Adipocyte (in vitro differentiated cells): ENCODE data around the gene FAM13B.
"Not testable (repeated sequence)": the region's sequence is repeated elsewhere in the genome, so short reads cannot be mapped to it uniquely, and the experiment has no call there.

Source experiments
- DNase-seq: peaks from one replicate; pipeline ENCODE4 v3.0.0-alpha.2; 2015; ENCODE audit warnings: low read depth
- H3K27me3 ChIP-seq: replicated peaks from 2 replicates; pipeline ENCODE4 v1.7.0; 2013; ENCODE audit warnings: mild to moderate bottlenecking, low read length, moderate library complexity; ENCODE audit not compliant: control insufficient read depth, insufficient read depth
- H3K36me3 ChIP-seq: 2 replicates; pipeline ENCODE4 v1.7.0; 2013; ENCODE audit warnings: low read length, mild to moderate bottlenecking, moderate library complexity; ENCODE audit not compliant: control insufficient read depth, insufficient read depth, severe bottlenecking
- H3K4me1 ChIP-seq: 2 replicates; pipeline ENCODE4 v1.7.0; 2013; ENCODE audit warnings: mild to moderate bottlenecking, low read length, moderate library complexity; ENCODE audit not compliant: control insufficient read depth, insufficient read depth
- H3K4me3 ChIP-seq: 2 replicates; pipeline ENCODE4 v1.7.0; 2013; ENCODE audit warnings: mild to moderate bottlenecking, low read length, moderate library complexity
- H3K9ac ChIP-seq: 2 replicates; pipeline ENCODE4 v1.7.0; 2013; ENCODE audit warnings: mild to moderate bottlenecking, low read length, moderate library complexity
- H3K9me3 ChIP-seq: 2 replicates; pipeline ENCODE4 v1.7.0; 2013; ENCODE audit warnings: mild to moderate bottlenecking, low read length, moderate library complexity; ENCODE audit not compliant: control insufficient read depth

The FAM13B gene

DNA sequence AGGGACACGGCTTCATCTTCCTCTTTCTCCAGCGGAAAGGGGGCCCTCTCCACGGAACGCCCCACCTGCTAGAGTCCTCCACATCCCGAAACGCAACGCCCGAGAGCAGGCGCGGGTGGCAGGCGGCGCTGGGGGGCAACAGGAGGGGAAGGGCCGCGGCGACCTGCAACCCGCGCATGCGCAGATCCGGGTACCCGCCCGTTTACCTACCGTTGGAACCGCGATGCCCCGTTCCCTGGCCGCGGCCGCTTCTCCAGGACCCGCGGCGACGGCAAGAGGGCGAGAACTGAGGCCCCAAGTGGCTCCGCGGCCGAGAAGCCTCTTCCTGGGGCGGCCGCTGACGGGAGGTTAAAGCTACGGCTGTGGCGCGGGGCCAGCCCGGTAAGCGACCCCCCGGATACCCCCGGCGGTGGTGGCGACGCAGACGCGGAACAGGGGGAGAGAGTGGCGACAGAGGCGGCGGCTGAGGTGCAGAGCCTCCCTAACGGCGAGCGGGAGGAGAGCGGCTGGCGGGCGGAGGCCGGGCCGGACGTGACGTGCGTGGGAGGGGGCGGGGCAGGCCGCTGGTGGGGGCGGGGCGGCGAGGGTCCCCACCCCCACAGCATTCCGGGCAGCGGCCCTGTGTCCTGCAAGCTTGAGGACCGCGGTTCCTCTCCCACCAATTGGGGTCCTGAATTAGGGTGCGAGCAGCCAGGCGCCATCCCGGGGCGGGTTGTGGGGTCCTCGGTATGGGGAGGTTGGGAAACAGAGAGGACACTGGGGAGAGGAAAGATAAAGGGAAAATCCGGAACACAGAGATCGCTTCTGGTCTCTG is at the start of gene FAM13B:
Gene FAM13B (minus strand): TSS at position 508 of the 814 bp plus-strand sequence. CDS start 13,968 bp downstream, outside the sequence.
- Histone ChIP-seq H3K9ac (peak within 1 kb of the TSS; percentile 97), H3K27me3 (no peaks in the 10 kb centered on the region), H3K9me3 (no peaks in the 10 kb centered on the region), H3K4me1 (peaks cover 36% of the 10 kb centered on the region), H3K36me3 (no peaks in the 10 kb centered on the region), H3K4me3 (peak within 1 kb of the TSS; percentile 92)
- peak; percentile 87 for DNase-seq

DNA sequence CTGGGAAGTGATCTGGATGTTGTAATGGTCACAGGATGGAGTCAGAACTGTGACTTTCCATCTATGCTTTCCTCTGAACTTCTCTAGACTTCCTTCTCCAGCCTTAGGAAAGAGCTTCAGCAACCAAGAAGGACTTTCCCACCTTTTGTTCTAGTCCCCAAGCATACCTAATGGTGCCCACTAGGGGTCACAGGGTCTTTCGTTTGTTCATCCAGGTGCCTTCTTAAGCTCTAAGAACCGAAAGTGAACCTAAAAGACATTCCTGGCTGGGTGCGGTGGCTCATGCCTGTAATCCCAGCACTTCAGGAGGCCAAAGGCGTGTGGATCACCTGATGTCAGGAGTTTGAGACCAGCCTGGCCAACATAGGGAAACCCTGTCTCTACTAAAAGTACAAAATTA is 49.2 kb upstream of the FAM13B start:
- Histone ChIP-seq H3K27me3 (no peaks in the 10 kb centered on the region), H3K9me3 (no peaks in the 10 kb centered on the region), H3K4me3 (no peak overlapping the region), H3K9ac (no peak overlapping the region), H3K4me1 (no peaks in the 10 kb centered on the region), H3K36me3 (no peaks in the 10 kb centered on the region)
- DNase-seq: no peak

DNA sequence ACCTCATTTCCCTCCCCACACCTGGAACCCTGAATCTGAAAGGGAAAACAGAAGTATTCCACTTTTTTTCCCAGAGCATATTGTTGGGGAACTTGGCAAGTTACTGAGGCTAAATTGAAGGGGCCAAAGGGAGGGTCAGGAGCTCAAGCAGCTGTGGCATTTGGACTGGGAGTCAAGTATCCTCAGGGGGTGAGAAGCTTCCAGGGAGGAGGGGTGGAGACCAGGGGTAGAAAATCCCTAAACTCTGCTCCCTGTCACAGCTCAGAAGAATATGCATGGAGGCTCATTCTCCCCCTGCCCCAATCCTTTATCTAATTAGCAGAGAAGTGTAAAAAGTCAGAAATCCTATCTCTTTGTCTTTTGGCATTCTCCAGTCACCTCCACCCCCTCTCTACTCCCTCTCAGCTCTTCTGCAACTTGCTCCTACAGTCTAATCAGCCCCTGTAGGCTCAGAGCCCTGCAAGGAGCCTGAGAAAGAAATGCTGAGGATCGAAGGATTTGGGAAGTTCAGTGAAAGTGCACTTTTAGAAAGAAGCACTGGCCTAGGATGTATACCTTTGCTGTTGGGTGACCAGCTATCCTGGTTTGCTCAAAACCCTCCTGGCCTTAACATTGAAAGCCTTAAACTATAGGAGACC is 45.2 kb upstream of the FAM13B start:
- H3K4me3 ChIP-seq: no peak overlapping the region
- no peaks in the 10 kb centered on the region for H3K9me3 ChIP-seq
- no peak overlapping the region for H3K9ac ChIP-seq
- H3K27me3 ChIP-seq: no peaks in the 10 kb centered on the region
- H3K4me1 ChIP-seq: no peaks in the 10 kb centered on the region
- no peaks in the 10 kb centered on the region for H3K36me3 ChIP-seq
- DNase-seq: no peak

DNA sequence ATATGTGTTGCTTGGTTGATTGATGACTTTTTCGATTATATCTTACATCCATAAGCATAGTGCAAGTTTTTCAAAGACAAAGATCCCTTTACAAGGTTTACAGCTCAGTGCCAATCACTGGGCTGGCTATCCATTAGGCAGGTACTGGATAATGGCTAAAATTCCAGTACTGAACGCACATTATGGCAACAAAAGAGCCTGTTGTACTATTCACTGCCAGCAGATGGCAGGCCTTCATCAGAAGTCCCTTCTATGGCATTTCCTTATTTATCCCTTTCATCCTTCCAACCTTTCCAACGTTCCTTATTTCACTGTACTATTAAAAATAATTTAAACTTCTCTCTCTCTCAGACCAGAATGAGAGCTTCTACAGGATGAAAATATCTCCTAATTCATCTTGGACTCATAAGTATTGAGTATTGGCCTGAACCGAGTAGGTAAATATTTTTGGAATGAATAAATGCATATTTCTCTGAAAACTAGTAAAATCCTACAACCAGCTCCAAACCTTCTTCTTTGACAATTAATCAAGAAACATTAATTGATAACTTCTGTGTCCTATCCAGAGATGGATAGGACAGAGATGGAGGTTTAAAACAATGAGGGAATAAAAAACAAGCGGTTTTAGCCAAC is 44.3 kb upstream of the FAM13B start:
- Histone ChIP-seq H3K9me3 (no peaks in the 10 kb centered on the region), H3K36me3 (no peaks in the 10 kb centered on the region), H3K9ac (no peak overlapping the region), H3K4me1 (no peaks in the 10 kb centered on the region), H3K4me3 (no peak overlapping the region), H3K27me3 (no peaks in the 10 kb centered on the region)
- peak; percentile 85 for DNase-seq

DNA sequence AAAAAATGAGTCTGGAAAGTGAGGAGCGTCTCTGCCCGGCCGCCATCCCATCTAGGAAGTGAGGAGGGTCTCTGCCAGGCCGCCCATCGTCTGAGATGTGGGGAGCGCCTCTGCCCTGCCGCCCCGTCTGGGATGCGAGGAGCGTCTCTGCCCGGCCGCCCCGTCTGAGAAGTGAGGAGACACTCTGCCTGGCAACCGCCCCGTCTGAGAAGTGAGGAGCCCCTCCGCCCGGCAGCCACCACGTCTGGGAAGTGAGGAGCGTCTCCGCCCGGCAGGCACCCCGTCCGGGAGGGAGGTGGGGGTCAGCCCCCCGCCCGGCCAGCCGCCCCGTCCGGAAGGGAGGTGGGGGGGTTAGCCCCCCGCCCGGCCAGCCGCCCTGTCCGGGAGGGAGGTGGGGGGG is 37.1 kb upstream of the FAM13B start:
- DNase-seq, H3K4me3 ChIP-seq: not testable (repeated sequence)

DNA sequence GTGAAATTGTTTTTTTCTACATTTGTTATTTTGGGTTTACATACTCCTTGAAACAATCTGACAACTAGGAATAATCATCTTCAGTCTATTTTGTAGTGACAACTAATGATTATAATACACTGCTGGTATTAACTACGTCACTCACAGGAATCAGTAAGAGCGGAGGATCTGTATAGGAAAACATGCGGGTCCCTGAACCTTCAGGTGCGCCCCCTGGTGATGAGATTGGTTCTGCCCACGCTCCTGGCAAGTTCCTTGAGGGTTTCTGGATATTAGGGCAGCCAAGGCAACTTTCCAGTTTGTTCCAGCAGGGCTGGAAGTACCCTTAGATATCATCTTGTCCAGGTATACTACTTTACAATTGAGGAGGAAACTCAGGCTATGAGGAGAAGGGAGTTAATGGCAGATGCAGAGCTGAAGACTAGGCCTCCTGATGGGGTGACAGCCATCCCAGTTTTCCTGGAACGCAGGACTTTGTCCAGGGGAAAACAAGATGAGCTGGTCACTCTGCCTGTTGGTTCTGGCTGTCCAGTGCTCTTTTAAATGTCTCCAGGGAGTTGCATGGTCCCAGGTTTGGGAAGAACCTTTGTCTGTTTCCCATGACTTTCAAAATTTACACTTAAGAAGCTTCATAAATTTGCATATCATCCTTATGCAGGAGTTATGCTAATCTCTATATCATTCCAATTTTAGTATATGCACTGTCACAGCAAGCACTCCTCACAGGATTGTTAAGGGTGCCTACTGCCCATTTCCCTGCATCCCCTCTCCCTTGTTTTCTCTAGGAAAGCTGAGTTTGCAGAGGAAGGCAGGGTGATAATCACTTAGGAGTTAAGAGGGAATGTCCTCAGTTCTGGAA is 36.1 kb upstream of the FAM13B start:
- peak; percentile 83 for DNase-seq

More for the DNA sequence above, 37.1 kb upstream of the FAM13B start:
- H3K27me3 ChIP-seq, H3K9me3 ChIP-seq, H3K9ac ChIP-seq, H3K36me3 ChIP-seq, H3K4me1 ChIP-seq: not testable (repeated sequence)

DNA sequence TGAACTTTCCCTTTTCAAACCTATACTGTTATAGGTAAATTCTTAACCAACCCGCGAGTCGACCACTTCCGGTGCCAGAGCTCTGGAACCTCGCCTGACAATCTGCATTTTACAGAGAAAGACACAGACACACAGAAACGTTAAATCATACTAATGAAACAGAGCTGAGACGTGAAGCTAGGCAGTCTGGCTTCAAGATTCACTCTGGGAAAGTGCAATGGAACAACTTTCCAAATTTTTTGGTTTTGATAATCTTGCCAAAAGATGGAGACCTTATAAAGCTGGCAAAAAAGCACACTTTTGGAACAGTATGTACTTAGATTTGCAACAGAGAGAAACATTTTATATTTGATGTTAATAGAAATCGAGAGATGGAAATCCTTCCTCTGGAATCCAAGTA is 35.1 kb upstream of the FAM13B start:
- Histone ChIP-seq H3K36me3 (no peaks in the 10 kb centered on the region), H3K27me3 (no peaks in the 10 kb centered on the region), H3K9me3 (no peaks in the 10 kb centered on the region), H3K4me1 (peaks cover 18% of the 10 kb centered on the region), H3K9ac (no peak overlapping the region), H3K4me3 (no peak overlapping the region)
- no peak for DNase-seq

More for the DNA sequence above, 36.1 kb upstream of the FAM13B start:
- no peak overlapping the region for H3K9ac ChIP-seq
- no peak overlapping the region for H3K4me3 ChIP-seq
- H3K9me3 ChIP-seq: no peaks in the 10 kb centered on the region
- no peaks in the 10 kb centered on the region for H3K27me3 ChIP-seq
- H3K36me3 ChIP-seq: no peaks in the 10 kb centered on the region
- peaks cover 18% of the 10 kb centered on the region for H3K4me1 ChIP-seq

DNA sequence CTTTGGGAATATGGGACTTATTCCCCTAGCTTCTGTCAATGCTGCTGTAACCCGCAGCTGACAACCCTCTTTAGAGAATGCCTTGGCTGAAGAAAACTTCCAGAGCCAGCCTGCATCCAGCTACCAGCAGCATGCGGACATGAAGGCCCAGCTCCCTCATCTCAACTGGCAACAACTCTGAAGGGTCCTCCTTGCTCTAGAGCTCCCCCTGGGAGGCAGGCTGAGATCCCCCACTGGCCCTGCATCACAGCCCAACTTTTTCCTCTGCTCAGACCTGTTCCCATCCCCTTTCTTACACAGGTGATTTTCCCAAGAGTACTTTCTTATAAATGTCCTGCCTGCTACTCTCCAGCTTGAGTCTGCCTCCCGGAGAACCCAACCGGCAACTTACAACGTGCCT is 32.2 kb upstream of the FAM13B start:
- no peak overlapping the region for H3K9ac ChIP-seq
- no peaks in the 10 kb centered on the region for H3K9me3 ChIP-seq
- no peak overlapping the region for H3K4me3 ChIP-seq
- H3K4me1 ChIP-seq: peaks cover 18% of the 10 kb centered on the region
- H3K36me3 ChIP-seq: no peaks in the 10 kb centered on the region
- DNase-seq: no peak
- H3K27me3 ChIP-seq: no peaks in the 10 kb centered on the region

DNA sequence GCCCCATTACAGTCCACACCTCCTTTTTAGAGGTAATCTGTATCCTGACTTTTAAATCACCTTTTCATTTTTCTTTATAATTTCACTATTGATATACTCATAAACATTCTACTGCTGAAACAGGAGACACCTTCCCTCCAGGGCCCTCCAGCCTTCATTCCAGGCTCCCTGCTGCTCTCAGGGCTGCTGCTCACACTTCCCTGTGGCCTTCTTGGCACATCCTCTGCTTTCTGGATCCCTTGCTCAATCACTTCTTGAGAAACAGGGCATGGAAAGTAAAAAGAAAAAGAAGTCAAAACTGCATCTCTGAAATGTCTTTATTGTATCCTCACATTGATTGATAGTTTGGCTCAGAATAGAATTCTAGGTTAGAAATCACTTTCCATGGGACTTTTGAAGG is 31.6 kb upstream of the FAM13B start:
- Histone ChIP-seq H3K4me1 (peaks cover 18% of the 10 kb centered on the region), H3K4me3 (no peak overlapping the region), H3K27me3 (no peaks in the 10 kb centered on the region), H3K36me3 (no peaks in the 10 kb centered on the region), H3K9me3 (no peaks in the 10 kb centered on the region), H3K9ac (no peak overlapping the region)
- peak; percentile 37 for DNase-seq

DNA sequence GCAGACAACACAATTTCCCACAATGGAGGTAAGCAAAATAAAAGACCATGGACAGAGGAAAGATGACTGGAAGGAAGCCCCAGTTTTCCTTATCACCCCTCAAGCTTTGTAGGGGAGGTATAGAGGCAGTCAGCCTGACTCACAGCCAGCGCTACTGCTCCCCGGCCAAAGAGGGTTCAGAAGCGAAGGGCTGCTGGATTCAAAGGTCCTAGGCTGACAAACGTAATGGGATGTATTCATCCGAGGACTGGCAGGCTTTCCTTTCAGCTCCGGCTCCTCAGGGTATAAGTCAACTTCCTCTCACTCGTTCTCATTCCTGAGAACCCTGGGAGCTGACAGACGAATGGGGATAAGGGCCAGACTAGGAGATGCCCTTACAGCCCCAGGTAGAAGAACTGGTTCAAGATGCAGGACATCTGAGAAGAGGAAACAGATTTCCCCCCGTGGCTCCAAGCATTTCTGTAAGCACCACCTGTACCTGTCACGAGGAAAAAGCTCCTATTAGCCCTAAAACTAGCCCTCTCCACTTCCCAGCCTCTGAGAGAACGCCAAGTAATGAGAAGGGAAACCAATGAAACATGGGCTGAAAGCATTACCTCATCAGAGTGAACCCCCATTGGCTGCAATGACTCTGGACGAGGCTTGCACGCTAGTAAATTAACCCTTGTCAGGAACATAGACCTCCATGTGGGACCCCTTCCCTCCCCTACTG is 22.1 kb upstream of the FAM13B start:
- Histone ChIP-seq H3K27me3 (peaks cover 28% of the 10 kb centered on the region), H3K4me3 (no peak overlapping the region), H3K4me1 (no peaks in the 10 kb centered on the region), H3K9ac (no peak overlapping the region), H3K9me3 (no peaks in the 10 kb centered on the region), H3K36me3 (no peaks in the 10 kb centered on the region)
- no peak for DNase-seq
